SK-N-SH treated with all-trans-retinoic acid at 6 μM for 48 hours (cell line): ENCODE measurements around the gene EOLA1.

ENCODE experiments used
- ATAC-seq: fragments of 200-7000 bp; cut with Tn5 transposase; 3 replicates; pipeline ENCODE4 v1.9.1; 2020; ENCODE audit warnings: mild to moderate bottlenecking, moderate library complexity
- ARNTL ChIP-seq: fragments of 450-650 bp; formaldehyde crosslinking; IDR thresholded peaks from 2 replicates; pipeline ENCODE4 v1.5.0; 2020; ENCODE audit warnings: low read depth, mild to moderate bottlenecking, moderate library complexity, borderline replicate concordance
- BACH2 ChIP-seq: fragments of 250-450 bp; sonication (Bioruptor Pico); IDR thresholded peaks from 2 replicates; pipeline ENCODE4 v1.9.0; 2021; ENCODE audit warnings: mild to moderate bottlenecking, borderline replicate concordance
- CSDC2 ChIP-seq: fragments of 250-450 bp; sonication (Bioruptor Pico); IDR thresholded peaks from 2 replicates; pipeline ENCODE4 v1.5.0; 2020; ENCODE audit warnings: mild to moderate bottlenecking, moderate library complexity
- ESRRG ChIP-seq: fragments of 250-450 bp; sonication (Bioruptor Pico); IDR thresholded peaks from 2 replicates; pipeline ENCODE4 v1.6.1; 2021; ENCODE audit warnings: mild to moderate bottlenecking
- GLIS3 ChIP-seq: fragments of 250-450 bp; sonication (Bioruptor Pico); IDR thresholded peaks from 2 replicates; pipeline ENCODE4 v1.5.0; 2020; ENCODE audit warnings: mild to moderate bottlenecking, moderate library complexity
- ISL1 ChIP-seq: fragments of 250-450 bp; sonication (Bioruptor Pico); IDR thresholded peaks from 2 replicates; pipeline ENCODE4 v2.1.2; 2022; ENCODE audit warnings: mild to moderate bottlenecking, moderate library complexity
- OSR1 ChIP-seq: fragments of 250-450 bp; sonication (Bioruptor Pico); IDR thresholded peaks from 2 replicates; pipeline ENCODE4 v1.8.0; 2022; ENCODE audit warnings: moderate library complexity, mild to moderate bottlenecking, inconsistent platforms
- POU6F1 ChIP-seq: fragments of 250-450 bp; sonication (Bioruptor Pico); IDR thresholded peaks from 2 replicates; pipeline ENCODE4 v1.8.0; 2021; ENCODE audit warnings: low read depth, mild to moderate bottlenecking, moderate library complexity, borderline replicate concordance
- PPARA ChIP-seq: fragments of 250-450 bp; sonication (Bioruptor Pico); IDR thresholded peaks from 2 replicates; pipeline ENCODE4 v1.5.0; 2020; ENCODE audit warnings: mild to moderate bottlenecking, borderline replicate concordance
- RARB ChIP-seq: fragments of 250-450 bp; sonication (Bioruptor Pico); IDR thresholded peaks from 2 replicates; pipeline ENCODE4 v1.8.0; 2021; ENCODE audit warnings: mild to moderate bottlenecking, moderate library complexity
- SNAI2 ChIP-seq: fragments of 250-450 bp; sonication (Bioruptor Pico); IDR thresholded peaks from 2 replicates; pipeline ENCODE4 v1.5.0; 2020; ENCODE audit warnings: mild to moderate bottlenecking, moderate library complexity
- TCF4 ChIP-seq: fragments of 250-450 bp; sonication (Bioruptor Pico); IDR thresholded peaks from 2 replicates; pipeline ENCODE4 v1.8.0; 2021; ENCODE audit warnings: mild to moderate bottlenecking, moderate library complexity, borderline replicate concordance
- TOX ChIP-seq: fragments of 250-450 bp; sonication (Bioruptor Pico); IDR thresholded peaks from 2 replicates; pipeline ENCODE4 v1.8.0; 2021; ENCODE audit warnings: mild to moderate bottlenecking, moderate library complexity, borderline replicate concordance
- ZC3H10 ChIP-seq: fragments of 250-450 bp; sonication (Bioruptor Pico); IDR thresholded peaks from 2 replicates; pipeline ENCODE4 v1.5.1; 2021; ENCODE audit warnings: mild to moderate bottlenecking, moderate library complexity
- ZFP3 ChIP-seq: fragments of 250-450 bp; sonication (Bioruptor Pico); IDR thresholded peaks from 2 replicates; pipeline ENCODE4 v1.5.0; 2020; ENCODE audit warnings: mild to moderate bottlenecking, moderate library complexity
- ZFP30 ChIP-seq: fragments of 450-650 bp; formaldehyde crosslinking; IDR thresholded peaks from 2 replicates; pipeline ENCODE4 v1.5.0; 2022; ENCODE audit warnings: mild to moderate bottlenecking, moderate library complexity
- ZNF565 ChIP-seq: fragments of 450-650 bp; formaldehyde crosslinking; conservative IDR thresholded peaks from 2 replicates; pipeline ENCODE4 v1.5.0; 2020; ENCODE audit warnings: low read depth, mild to moderate bottlenecking, moderate library complexity
- ZNF70 ChIP-seq: fragments of 450-650 bp; formaldehyde crosslinking; IDR thresholded peaks from 2 replicates; pipeline ENCODE4 v1.5.0; 2020; ENCODE audit warnings: mild to moderate bottlenecking, moderate library complexity
- ZNF8 ChIP-seq: fragments of 450-650 bp; formaldehyde crosslinking; IDR thresholded peaks from 2 replicates; pipeline ENCODE4 v1.5.0; 2020; ENCODE audit warnings: mild to moderate bottlenecking, moderate library complexity
- TF ChIP-seq, protein P1 (sequence below): fragments of 250-450 bp; sonication (Bioruptor Pico); IDR thresholded peaks from 2 replicates; pipeline ENCODE4 v1.5.1; 2020; ENCODE audit warnings: low read depth, mild to moderate bottlenecking, moderate library complexity
- TF ChIP-seq, protein P2 (sequence below): fragments of 250-450 bp; sonication (Bioruptor Pico); IDR thresholded peaks from 2 replicates; pipeline ENCODE4 v1.5.1; 2021; ENCODE audit warnings: mild to moderate bottlenecking, moderate library complexity
- TF ChIP-seq, protein P3 (sequence below): fragments of 250-450 bp; sonication (Bioruptor Pico); IDR thresholded peaks from 2 replicates; pipeline ENCODE4 v1.5.0; 2020; ENCODE audit warnings: mild to moderate bottlenecking, moderate library complexity

EOLA1 gene

DNA sequence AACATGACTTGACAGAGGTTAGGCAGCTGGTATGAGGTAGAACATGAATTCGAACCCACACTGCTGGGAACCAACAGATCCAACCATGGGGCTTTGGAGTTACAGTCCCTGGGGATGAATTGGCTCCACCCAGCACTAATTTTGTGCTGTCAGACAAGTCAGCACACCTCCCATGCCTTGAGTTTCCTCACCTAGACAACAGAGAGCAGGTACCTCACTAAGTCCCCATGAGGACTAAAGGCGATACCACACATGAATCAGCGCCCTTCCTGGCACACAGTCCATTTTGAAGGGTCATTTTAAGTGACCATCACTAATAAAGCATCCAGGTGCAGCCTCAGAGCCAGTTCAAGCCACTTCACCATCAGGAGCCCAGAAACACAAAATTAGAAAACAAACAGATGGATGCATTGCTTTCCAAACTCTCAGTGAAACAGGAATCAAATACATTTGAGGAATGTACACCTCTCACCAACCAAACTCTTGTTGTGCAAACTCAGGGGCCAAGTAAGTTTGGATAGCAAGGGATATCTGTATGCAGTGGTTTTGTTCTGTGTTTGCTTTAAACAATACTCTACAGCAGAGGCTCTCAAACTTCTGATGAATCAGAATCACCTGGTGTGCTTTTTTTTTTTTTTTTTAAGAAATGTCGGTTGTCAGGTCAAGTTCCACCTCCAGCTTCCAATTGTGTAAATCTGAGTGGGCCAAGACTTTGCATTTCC is 45.8 kb upstream of the EOLA1 start:
- TF ChIP-seq ZFP30 (CRISPR knock-in tag) (no peak), ARNTL (CRISPR knock-in tag) (no peak), OSR1 (CRISPR knock-in tag) (no peak), ZFP3 (CRISPR knock-in tag) (no peak), ISL1 (CRISPR knock-in tag) (no peak), GLIS3 (CRISPR knock-in tag) (no peak), ZC3H10 (CRISPR knock-in tag) (no peak), ESRRG (CRISPR knock-in tag) (no peak)
- TF ChIP-seq, protein P1, sequence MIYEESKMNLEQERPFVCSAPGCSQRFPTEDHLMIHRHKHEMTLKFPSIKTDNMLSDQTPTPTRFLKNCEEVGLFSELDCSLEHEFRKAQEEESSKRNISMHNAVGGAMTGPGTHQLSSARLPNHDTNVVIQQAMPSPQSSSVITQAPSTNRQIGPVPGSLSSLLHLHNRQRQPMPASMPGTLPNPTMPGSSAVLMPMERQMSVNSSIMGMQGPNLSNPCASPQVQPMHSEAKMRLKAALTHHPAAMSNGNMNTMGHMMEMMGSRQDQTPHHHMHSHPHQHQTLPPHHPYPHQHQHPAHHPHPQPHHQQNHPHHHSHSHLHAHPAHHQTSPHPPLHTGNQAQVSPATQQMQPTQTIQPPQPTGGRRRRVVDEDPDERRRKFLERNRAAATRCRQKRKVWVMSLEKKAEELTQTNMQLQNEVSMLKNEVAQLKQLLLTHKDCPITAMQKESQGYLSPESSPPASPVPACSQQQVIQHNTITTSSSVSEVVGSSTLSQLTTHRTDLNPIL (CRISPR knock-in tag): no peak
- TF ChIP-seq, protein P2, sequence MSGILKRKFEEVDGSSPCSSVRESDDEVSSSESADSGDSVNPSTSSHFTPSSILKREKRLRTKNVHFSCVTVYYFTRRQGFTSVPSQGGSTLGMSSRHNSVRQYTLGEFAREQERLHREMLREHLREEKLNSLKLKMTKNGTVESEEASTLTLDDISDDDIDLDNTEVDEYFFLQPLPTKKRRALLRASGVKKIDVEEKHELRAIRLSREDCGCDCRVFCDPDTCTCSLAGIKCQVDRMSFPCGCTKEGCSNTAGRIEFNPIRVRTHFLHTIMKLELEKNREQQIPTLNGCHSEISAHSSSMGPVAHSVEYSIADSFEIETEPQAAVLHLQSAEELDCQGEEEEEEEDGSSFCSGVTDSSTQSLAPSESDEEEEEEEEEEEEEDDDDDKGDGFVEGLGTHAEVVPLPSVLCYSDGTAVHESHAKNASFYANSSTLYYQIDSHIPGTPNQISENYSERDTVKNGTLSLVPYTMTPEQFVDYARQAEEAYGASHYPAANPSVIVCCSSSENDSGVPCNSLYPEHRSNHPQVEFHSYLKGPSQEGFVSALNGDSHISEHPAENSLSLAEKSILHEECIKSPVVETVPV: no peak
- TF ChIP-seq, protein P3, sequence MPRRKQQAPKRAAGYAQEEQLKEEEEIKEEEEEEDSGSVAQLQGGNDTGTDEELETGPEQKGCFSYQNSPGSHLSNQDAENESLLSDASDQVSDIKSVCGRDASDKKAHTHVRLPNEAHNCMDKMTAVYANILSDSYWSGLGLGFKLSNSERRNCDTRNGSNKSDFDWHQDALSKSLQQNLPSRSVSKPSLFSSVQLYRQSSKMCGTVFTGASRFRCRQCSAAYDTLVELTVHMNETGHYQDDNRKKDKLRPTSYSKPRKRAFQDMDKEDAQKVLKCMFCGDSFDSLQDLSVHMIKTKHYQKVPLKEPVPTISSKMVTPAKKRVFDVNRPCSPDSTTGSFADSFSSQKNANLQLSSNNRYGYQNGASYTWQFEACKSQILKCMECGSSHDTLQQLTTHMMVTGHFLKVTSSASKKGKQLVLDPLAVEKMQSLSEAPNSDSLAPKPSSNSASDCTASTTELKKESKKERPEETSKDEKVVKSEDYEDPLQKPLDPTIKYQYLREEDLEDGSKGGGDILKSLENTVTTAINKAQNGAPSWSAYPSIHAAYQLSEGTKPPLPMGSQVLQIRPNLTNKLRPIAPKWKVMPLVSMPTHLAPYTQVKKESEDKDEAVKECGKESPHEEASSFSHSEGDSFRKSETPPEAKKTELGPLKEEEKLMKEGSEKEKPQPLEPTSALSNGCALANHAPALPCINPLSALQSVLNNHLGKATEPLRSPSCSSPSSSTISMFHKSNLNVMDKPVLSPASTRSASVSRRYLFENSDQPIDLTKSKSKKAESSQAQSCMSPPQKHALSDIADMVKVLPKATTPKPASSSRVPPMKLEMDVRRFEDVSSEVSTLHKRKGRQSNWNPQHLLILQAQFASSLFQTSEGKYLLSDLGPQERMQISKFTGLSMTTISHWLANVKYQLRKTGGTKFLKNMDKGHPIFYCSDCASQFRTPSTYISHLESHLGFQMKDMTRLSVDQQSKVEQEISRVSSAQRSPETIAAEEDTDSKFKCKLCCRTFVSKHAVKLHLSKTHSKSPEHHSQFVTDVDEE: no peak
- no peak for ATAC-seq

DNA sequence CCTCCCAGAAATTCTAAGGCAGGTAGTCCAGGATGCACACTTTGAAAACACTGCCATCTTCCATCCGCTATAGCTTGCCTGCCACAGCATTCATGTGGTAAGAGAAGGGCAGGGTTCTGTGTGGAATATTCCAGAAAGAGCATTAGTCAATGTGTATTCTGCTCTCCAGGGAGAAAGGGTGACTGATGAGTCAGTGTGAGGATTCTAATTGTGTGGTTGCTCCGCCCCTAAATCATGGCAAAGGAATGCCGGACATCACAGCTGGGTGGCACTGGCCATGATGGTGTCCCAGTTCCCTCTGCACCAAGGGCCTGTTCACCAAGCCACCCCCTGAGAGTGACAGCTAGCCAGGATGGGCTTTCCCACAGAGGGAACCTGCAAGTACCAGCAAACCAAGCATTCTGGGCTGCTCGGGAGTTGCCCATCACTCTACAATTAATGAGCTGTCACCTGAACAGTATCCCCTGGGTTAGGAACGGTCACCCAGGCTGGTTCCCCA is 45.2 kb upstream of the EOLA1 start:
- ATAC-seq: peak; percentile 7; the same call in 1 of the 3 replicates

DNA sequence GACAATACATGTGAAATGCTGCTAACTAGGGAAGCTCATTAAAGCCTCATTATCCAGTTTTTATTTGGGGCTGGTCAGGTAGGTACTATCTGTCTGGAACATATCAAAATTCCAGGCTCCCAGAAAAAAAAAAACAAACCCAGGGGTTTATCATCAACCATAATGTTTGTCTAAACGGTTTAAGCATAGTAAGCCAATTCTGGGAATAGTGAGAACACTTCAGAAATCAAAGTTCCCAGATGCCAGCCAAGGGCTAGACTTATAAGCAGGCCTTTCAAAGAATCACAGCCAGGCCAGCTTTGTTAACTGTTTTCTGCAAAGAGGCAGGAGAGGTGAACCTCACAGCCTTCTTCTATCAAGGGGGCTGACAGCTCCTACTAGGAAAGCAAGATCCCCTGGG is 43.8 kb upstream of the EOLA1 start:
- no peak for ATAC-seq
- TF ChIP-seq CSDC2 (CRISPR knock-in tag) (no peak), ZFP3 (CRISPR knock-in tag) (no peak), ESRRG (CRISPR knock-in tag) (no peak), TOX (CRISPR knock-in tag) (no peak), ZNF8 (no peak), ZC3H10 (CRISPR knock-in tag) (no peak), ZNF565 (CRISPR knock-in tag) (no peak)
- TF ChIP-seq, protein P2: no peak

More for the DNA sequence above, 45.2 kb upstream of the EOLA1 start:
- TF ChIP-seq ZC3H10 (CRISPR knock-in tag): no peak
- no peak for TF ChIP-seq TCF4 (CRISPR knock-in tag)

DNA sequence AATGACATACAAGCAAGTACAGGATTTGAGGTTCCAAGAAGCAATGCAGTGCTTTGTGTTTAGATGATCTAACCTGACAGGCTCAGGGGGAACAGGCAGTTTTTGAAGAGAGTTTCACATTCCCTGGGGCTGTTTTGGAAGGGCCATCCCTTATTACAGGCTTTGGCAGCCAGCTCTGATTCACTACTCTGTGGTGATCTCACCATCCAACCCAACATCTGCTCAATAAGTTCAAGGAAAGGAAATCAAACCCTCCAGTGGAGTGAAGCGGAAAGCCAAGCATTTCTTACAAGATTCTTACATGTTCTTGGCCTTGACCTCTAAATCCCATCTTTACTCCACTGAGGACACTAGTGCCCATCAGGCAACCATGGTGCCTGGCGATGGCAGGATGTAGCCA is 43.2 kb upstream of the EOLA1 start:
- no peak for ATAC-seq
- TF ChIP-seq PPARA (CRISPR knock-in tag) (no peak), TOX (CRISPR knock-in tag) (no peak), ZFP3 (CRISPR knock-in tag) (no peak), CSDC2 (CRISPR knock-in tag) (no peak), ZNF565 (CRISPR knock-in tag) (no peak), GLIS3 (CRISPR knock-in tag) (no peak), OSR1 (CRISPR knock-in tag) (no peak), ZNF70 (CRISPR knock-in tag) (no peak), POU6F1 (CRISPR knock-in tag) (no peak), RARB (CRISPR knock-in tag) (no peak), ZFP30 (CRISPR knock-in tag) (no peak), BACH2 (CRISPR knock-in tag) (no peak), SNAI2 (CRISPR knock-in tag) (no peak)
- TF ChIP-seq, protein P1 (CRISPR knock-in tag): no peak
- TF ChIP-seq, protein P3: no peak
